Measurements from ENCODE around the gene NME7.

Gene NME7

GRCh38 chr1:169121146-169121923, 246.3 kb downstream of the NME7 start:
- no peak for DNase-seq

- DNase-seq, result no peak
Measured at GRCh38 chr1:169120066-169120465, 247.5 kb downstream of the NME7 start.

GRCh38 chr1:169119405-169119804, 248.2 kb downstream of the NME7 start:
- DNase-seq, result peak; percentile 57

- DNase-seq, result no peak
Measured at GRCh38 chr1:169118227-169118626, 249.4 kb downstream of the NME7 start.

- DNase-seq, result no peak
Measured at GRCh38 chr1:169117599-169117998, 250.0 kb downstream of the NME7 start.

- no peak for DNase-seq
Measured at GRCh38 chr1:169117014-169117413, 250.6 kb downstream of the NME7 start.

GRCh38 chr1:169115891-169116585, 251.6 kb downstream of the NME7 start:
- no peak for DNase-seq

- DNase-seq, result peak; percentile 97
Measured at GRCh38 chr1:169113613-169114119, 253.9 kb downstream of the NME7 start.

- no peak for DNase-seq
Measured at GRCh38 chr1:169112241-169112640, 255.4 kb downstream of the NME7 start.

- no peak for DNase-seq
Measured at GRCh38 chr1:169111472-169111871, 256.1 kb downstream of the NME7 start.

- no peak for DNase-seq
Measured at GRCh38 chr1:169110689-169111447, 256.7 kb downstream of the NME7 start.

GRCh38 chr1:169110236-169110635, 257.4 kb downstream of the NME7 start:
- no peak for DNase-seq

GRCh38 chr1:169109561-169110134, 257.9 kb downstream of the NME7 start:
- peak; percentile 80 for DNase-seq

- no peak for DNase-seq
Measured at GRCh38 chr1:169108863-169109560, 258.6 kb downstream of the NME7 start.

GRCh38 chr1:169108223-169108622, 259.4 kb downstream of the NME7 start:
- DNase-seq, result no peak

- peak; percentile 35 for DNase-seq
Measured at GRCh38 chr1:169107603-169108208, 259.9 kb downstream of the NME7 start.

GRCh38 chr1:169106921-169107602, 260.5 kb downstream of the NME7 start:
- peak; percentile 45 for DNase-seq

- DNase-seq, result peak; percentile 77
Measured at GRCh38 chr1:169106095-169106920, 261.3 kb downstream of the NME7 start, which contains the start of gene ATP1B1. Gene ATP1B1 (plus strand): TSS chr1:169106690. CDS start chr1:169106830, 140 bp downstream.

GRCh38 chr1:169105434-169106094, 262.0 kb downstream of the NME7 start:
- DNase-seq, result no peak

GRCh38 chr1:169105087-169105433, 262.5 kb downstream of the NME7 start:
- DNase-seq, result no peak
